Sigmoid colon (tissue), 3 donors: ENCODE data around the gene PHKA1.

Experiments
- CTCF ChIP-seq, 4 experiments: fragments of 450-650 bp in 3 of 4; fragments of 200-600 bp in 1 of 4; IDR thresholded peaks; one replicate each; pipeline ENCODE4 v1.5.1; 2016 to 2019; ENCODE audit warnings: antibody characterized with exemption in 4 of 4, mild to moderate bottlenecking in 3 of 4, moderate library complexity in 2 of 4
- POLR2A ChIP-seq, 2 donors: fragments of 450-650 bp; IDR thresholded peaks; one replicate each; pipeline ENCODE4 v1.6.1; 2016; ENCODE audit warnings: antibody characterized with exemption in 2 of 2, mild to moderate bottlenecking in 2 of 2, moderate library complexity in 2 of 2

GRCh38 chrX:72644946-72645345 lies 69.2 kb downstream of the PHKA1 start:
- TF ChIP-seq CTCF (IDR thresholded peaks at IDR 0.05) (no peak), POLR2A (IDR thresholded peaks at IDR 0.05) (no peak)
